Muscle layer of duodenum (tissue), 2 donors: Measurements from ENCODE around the gene ZNF431.
"Not testable (repeated sequence)": the region's sequence is repeated elsewhere in the genome, so short reads cannot be mapped to it uniquely, and the experiment has no call there.

Experiments
- H3K27ac ChIP-seq: one replicate; pipeline ENCODE4 v1.7.0; 2013; ENCODE audit warnings: mild to moderate bottlenecking, low read length
- H3K27me3 ChIP-seq: one replicate; pipeline ENCODE4 v1.7.0; 2013; ENCODE audit warnings: low read depth, mild to moderate bottlenecking, control low read depth, low read length
- H3K36me3 ChIP-seq, 2 donors: one replicate each; pipeline ENCODE4 v1.7.0; 2013; ENCODE audit warnings: low read length in 2 of 2, control low read depth in 1 of 2, mild to moderate bottlenecking in 1 of 2; ENCODE audit not compliant: insufficient read depth in 2 of 2, control insufficient read depth in 1 of 2
- H3K4me1 ChIP-seq, 2 donors: one replicate each; pipeline ENCODE4 v1.7.0; 2013; ENCODE audit warnings: low read length in 2 of 2, mild to moderate bottlenecking in 2 of 2, control low read depth in 1 of 2, moderate library complexity in 1 of 2; ENCODE audit not compliant: insufficient read depth in 2 of 2, control insufficient read depth in 1 of 2
- H3K4me3 ChIP-seq, 2 donors: one replicate each; pipeline ENCODE4 v1.7.0; 2013; ENCODE audit warnings: low read length in 2 of 2, low read depth in 1 of 2, mild to moderate bottlenecking in 1 of 2
- H3K9me3 ChIP-seq, 2 donors: one replicate each; pipeline ENCODE4 v1.7.0; 2013; ENCODE audit warnings: low read length in 2 of 2, control low read depth in 1 of 2, mild to moderate bottlenecking in 1 of 2; ENCODE audit not compliant: control insufficient read depth in 1 of 2
- donor health status: healthy.

ZNF431 gene

GRCh38 chr19:21127898-21128297 is 13.9 kb upstream of the ZNF431 start:
- H3K27me3 ChIP-seq = no peaks in the 10 kb centered on the region
- H3K4me3 ChIP-seq = no peak overlapping the region
- H3K27ac ChIP-seq = no peak overlapping the region
- no peaks in the 10 kb centered on the region for H3K9me3 ChIP-seq
- H3K4me1 ChIP-seq = no peaks in the 10 kb centered on the region
- H3K36me3 ChIP-seq = no peaks in the 10 kb centered on the region

- no peaks in the 10 kb centered on the region for H3K27me3 ChIP-seq
- no peak overlapping the region for H3K27ac ChIP-seq
- no peaks in the 10 kb centered on the region for H3K4me1 ChIP-seq
- H3K36me3 ChIP-seq = no peaks in the 10 kb centered on the region
- H3K4me3 ChIP-seq = no peak overlapping the region
- no peaks in the 10 kb centered on the region for H3K9me3 ChIP-seq
These were observed 12.7 kb upstream of the ZNF431 start for GRCh38 chr19:21128901-21129698.

GRCh38 chr19:21130097-21130775 is 11.6 kb upstream of the ZNF431 start:
- no peak overlapping the region for H3K4me3 ChIP-seq
- no peak overlapping the region for H3K27ac ChIP-seq
- H3K4me1 ChIP-seq = no peaks in the 10 kb centered on the region
- no peaks in the 10 kb centered on the region for H3K27me3 ChIP-seq
- no peaks in the 10 kb centered on the region for H3K36me3 ChIP-seq
- no peaks in the 10 kb centered on the region for H3K9me3 ChIP-seq

GRCh38 chr19:21133633-21134032 is 8.2 kb upstream of the ZNF431 start:
- no peaks in the 10 kb centered on the region for H3K4me1 ChIP-seq
- no peak overlapping the region for H3K27ac ChIP-seq
- no peaks in the 10 kb centered on the region for H3K36me3 ChIP-seq
- no peaks in the 10 kb centered on the region for H3K27me3 ChIP-seq
- no peak overlapping the region for H3K4me3 ChIP-seq
- H3K9me3 ChIP-seq = no peaks in the 10 kb centered on the region

GRCh38 chr19:21134934-21135366 is 6.9 kb upstream of the ZNF431 start:
- H3K27ac ChIP-seq = no peak overlapping the region
- H3K4me3 ChIP-seq = no peak overlapping the region
- H3K9me3 ChIP-seq = no peaks in the 10 kb centered on the region
- no peaks in the 10 kb centered on the region for H3K36me3 ChIP-seq
- H3K27me3 ChIP-seq = no peaks in the 10 kb centered on the region
- no peaks in the 10 kb centered on the region for H3K4me1 ChIP-seq

- H3K4me3 ChIP-seq = no peak overlapping the region
- no peaks in the 10 kb centered on the region for H3K27me3 ChIP-seq
- no peaks in the 10 kb centered on the region for H3K4me1 ChIP-seq
- H3K27ac ChIP-seq = no peak overlapping the region
- no peaks in the 10 kb centered on the region for H3K9me3 ChIP-seq
- no peaks in the 10 kb centered on the region for H3K36me3 ChIP-seq
These were observed 6.4 kb upstream of the ZNF431 start for GRCh38 chr19:21135433-21135832.

DNA sequence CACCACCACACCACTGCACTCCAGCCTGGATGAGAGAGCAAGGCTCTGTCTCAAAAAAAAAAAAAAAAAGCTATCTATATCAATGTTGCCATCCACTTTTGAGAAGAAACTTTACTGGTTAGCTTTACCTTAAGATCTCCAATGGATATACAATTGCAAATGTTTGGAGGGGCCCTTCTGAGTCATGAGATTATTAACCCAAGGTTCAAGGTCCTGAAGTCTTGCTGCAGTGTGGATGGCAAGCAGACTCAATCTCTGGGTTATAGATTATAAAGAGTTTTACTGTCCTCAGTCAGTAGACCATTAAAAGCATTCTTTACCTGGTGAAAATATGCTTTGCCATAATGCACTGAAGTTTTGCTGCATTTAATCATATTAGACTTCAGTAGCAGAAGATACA is 3.7 kb upstream of the ZNF431 start:
- Histone ChIP-seq H3K27ac (no peak overlapping the region), H3K27me3 (no peaks in the 10 kb centered on the region), H3K4me1 (peaks cover 0 to 9% of the 10 kb centered on the region in 2 donors), H3K4me3 (no peak overlapping the region), H3K9me3 (no peaks in the 10 kb centered on the region), H3K36me3 (no peaks in the 10 kb centered on the region)

DNA sequence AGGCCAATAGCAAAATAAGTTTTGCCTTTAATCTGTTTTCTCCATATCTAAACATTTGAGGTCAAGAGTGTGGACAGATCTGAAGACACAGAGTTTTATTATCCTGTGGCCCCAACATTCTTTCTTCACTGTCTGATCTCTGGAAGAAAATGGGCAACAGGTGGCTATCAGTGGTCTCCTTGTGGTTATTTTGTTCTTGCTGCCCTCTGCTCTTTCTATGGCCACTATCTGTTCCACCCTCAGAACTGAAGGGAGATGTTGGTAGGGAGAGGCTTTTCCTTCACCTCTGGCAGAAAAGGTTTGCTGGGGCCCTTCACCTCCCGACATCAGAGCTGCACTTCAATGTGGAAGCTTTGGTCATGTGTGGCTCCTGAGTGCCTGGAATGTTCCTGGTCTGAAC is 834 bp upstream of the ZNF431 start:
- H3K27ac ChIP-seq, H3K27me3 ChIP-seq, H3K4me3 ChIP-seq, H3K9me3 ChIP-seq: not testable (repeated sequence)
- Histone ChIP-seq H3K4me1 (peaks cover 0 to 12% of the 10 kb centered on the region in 2 donors), H3K36me3 (peaks cover 6 to 11% of the 10 kb centered on the region in 2 donors)

- Histone ChIP-seq H3K27ac (no peak overlapping the region), H3K4me3 (no peak overlapping the region), H3K27me3 (no peaks in the 10 kb centered on the region), H3K4me1 (peaks cover 0 to 14% of the 10 kb centered on the region in 2 donors), H3K36me3 (peaks cover 6 to 12% of the 10 kb centered on the region in 2 donors), H3K9me3 (no peaks in the 10 kb centered on the region)
These were observed 1.6 kb downstream of the ZNF431 start for GRCh38 chr19:21143428-21143827.

DNA sequence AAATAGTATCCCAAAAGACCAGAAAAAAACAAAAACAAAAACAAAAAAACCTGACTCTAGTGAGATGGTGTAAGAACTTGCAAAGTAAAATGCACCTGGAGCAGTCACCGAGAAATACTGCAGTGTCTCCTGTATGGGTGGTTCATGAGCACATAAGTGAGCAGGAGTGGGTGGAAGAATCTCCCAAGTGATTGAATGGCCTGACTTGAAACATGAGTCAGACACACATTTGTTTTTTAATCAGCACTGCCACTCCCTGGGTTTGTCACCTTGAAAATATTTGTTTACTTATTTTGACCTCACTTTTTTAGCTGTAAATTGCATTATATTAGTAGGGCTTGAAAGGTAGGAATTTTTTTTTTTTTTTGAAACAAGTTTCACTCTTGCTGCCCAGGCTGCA is 2.0 kb downstream of the ZNF431 start:
- Histone ChIP-seq H3K36me3 (peaks cover 6 to 12% of the 10 kb centered on the region in 2 donors), H3K4me1 (peaks cover 0 to 15% of the 10 kb centered on the region in 2 donors), H3K27me3 (no peaks in the 10 kb centered on the region), H3K4me3 (no peak overlapping the region), H3K9me3 (no peaks in the 10 kb centered on the region), H3K27ac (no peak overlapping the region)

GRCh38 chr19:21147540-21147939 is 5.7 kb downstream of the ZNF431 start:
- H3K4me1 ChIP-seq = peaks cover 0 to 19% of the 10 kb centered on the region in 2 donors
- H3K27me3 ChIP-seq = no peaks in the 10 kb centered on the region
- no peaks in the 10 kb centered on the region for H3K9me3 ChIP-seq
- no peak overlapping the region for H3K27ac ChIP-seq
- peaks cover 15 to 31% of the 10 kb centered on the region in 2 donors for H3K36me3 ChIP-seq
- no peak overlapping the region for H3K4me3 ChIP-seq
